BLaER1 (cell line): ENCODE data around the gene ARHGDIA.
A peak's percentile ranks its signal among the peaks of the same experiment; 100 is the strongest.

Source experiments
- H3K27ac ChIP-seq: shearing (Covaris generic); formaldehyde crosslinking; 2 replicates; pipeline ENCODE4 v1.8.1; 2022
- H3K27me3 ChIP-seq: shearing (Covaris generic); formaldehyde crosslinking; 2 replicates; pipeline ENCODE4 v1.8.1; 2022
- H3K36me3 ChIP-seq: shearing (Covaris generic); formaldehyde crosslinking; 2 replicates; pipeline ENCODE4 v1.8.1; 2022
- H3K4me1 ChIP-seq: shearing (Covaris generic); formaldehyde crosslinking; 2 replicates; pipeline ENCODE4 v1.8.1; 2022
- H3K4me2 ChIP-seq: shearing (Covaris generic); formaldehyde crosslinking; 2 replicates; pipeline ENCODE4 v1.8.1; 2022
- H3K4me3 ChIP-seq: shearing (Covaris generic); formaldehyde crosslinking; 2 replicates; pipeline ENCODE4 v1.8.1; 2022
- H3K9ac ChIP-seq: shearing (Covaris generic); formaldehyde crosslinking; 2 replicates; pipeline ENCODE4 v1.8.1; 2022
- H3K9me3 ChIP-seq: shearing (Covaris generic); formaldehyde crosslinking; 2 replicates; pipeline ENCODE4 v1.8.1; 2022
- H4K20me1 ChIP-seq: shearing (Covaris generic); formaldehyde crosslinking; 2 replicates; pipeline ENCODE4 v1.8.1; 2022
- Cebpa-rat ChIP-seq: shearing (Covaris generic); IDR thresholded peaks from 2 replicates; pipeline ENCODE4 v1.8.1; 2022

ARHGDIA gene

GRCh38 chr17:81901167-81902022 is 30.3 kb upstream of the ARHGDIA start:
- Histone ChIP-seq H3K4me3 (no peak overlapping the region), H3K9ac (no peak overlapping the region), H3K27ac (no peak overlapping the region), H3K4me1 (peaks cover 38% of the 10 kb centered on the region), H3K9me3 (no peaks in the 10 kb centered on the region), H3K4me2 (no peak overlapping the region), H3K27me3 (peaks cover 43% of the 10 kb centered on the region), H3K36me3 (peaks cover 88% of the 10 kb centered on the region), H4K20me1 (peaks cover 87% of the 10 kb centered on the region)
- TF ChIP-seq Cebpa-rat = no peak

- H3K27ac ChIP-seq = no peak overlapping the region
- no peak overlapping the region for H3K9ac ChIP-seq
- H3K4me3 ChIP-seq = no peak overlapping the region
- H3K4me1 ChIP-seq = peaks cover 33% of the 10 kb centered on the region
- no peaks in the 10 kb centered on the region for H3K9me3 ChIP-seq
- H4K20me1 ChIP-seq = peaks cover 76% of the 10 kb centered on the region
- H3K4me2 ChIP-seq = no peak overlapping the region
- peaks cover 88% of the 10 kb centered on the region for H3K36me3 ChIP-seq
- TF ChIP-seq Cebpa-rat = no peak
- peaks cover 43% of the 10 kb centered on the region for H3K27me3 ChIP-seq
Observed at GRCh38 chr17:81900181-81900820, 29.2 kb upstream of the ARHGDIA start.

GRCh38 chr17:81899514-81900166 is 28.5 kb upstream of the ARHGDIA start:
- Histone ChIP-seq H3K4me2 (no peak overlapping the region), H3K9me3 (no peaks in the 10 kb centered on the region), H4K20me1 (peaks cover 72% of the 10 kb centered on the region), H3K4me1 (peaks cover 28% of the 10 kb centered on the region), H3K27ac (no peak overlapping the region), H3K9ac (no peak overlapping the region), H3K27me3 (peaks cover 43% of the 10 kb centered on the region), H3K36me3 (peaks cover 90% of the 10 kb centered on the region), H3K4me3 (no peak overlapping the region)
- no peak for TF ChIP-seq Cebpa-rat

- no peak for TF ChIP-seq Cebpa-rat
- Histone ChIP-seq H3K4me2 (no peak overlapping the region), H3K27me3 (peaks cover 38% of the 10 kb centered on the region), H3K36me3 (peaks cover 88% of the 10 kb centered on the region), H3K9ac (no peak overlapping the region), H3K4me3 (no peak overlapping the region), H3K9me3 (no peaks in the 10 kb centered on the region), H3K27ac (no peak overlapping the region), H3K4me1 (peaks cover 29% of the 10 kb centered on the region), H4K20me1 (peaks cover 71% of the 10 kb centered on the region)
Observed at GRCh38 chr17:81898885-81899284, 27.7 kb upstream of the ARHGDIA start.

- no peaks in the 10 kb centered on the region for H3K9me3 ChIP-seq
- no peak overlapping the region for H3K9ac ChIP-seq
- H3K36me3 ChIP-seq = peaks cover 81% of the 10 kb centered on the region
- peaks cover 64% of the 10 kb centered on the region for H4K20me1 ChIP-seq
- H3K27me3 ChIP-seq = peaks cover 31% of the 10 kb centered on the region
- no peak for TF ChIP-seq Cebpa-rat
- no peak overlapping the region for H3K4me3 ChIP-seq
- H3K4me2 ChIP-seq = no peak overlapping the region
- H3K4me1 ChIP-seq = peaks cover 29% of the 10 kb centered on the region
- no peak overlapping the region for H3K27ac ChIP-seq
Observed at GRCh38 chr17:81898029-81898866, 27.1 kb upstream of the ARHGDIA start.

- Histone ChIP-seq H3K4me2 (no peak overlapping the region), H3K9ac (no peak overlapping the region), H3K27ac (no peak overlapping the region), H3K36me3 (peaks cover 65% of the 10 kb centered on the region), H3K9me3 (no peaks in the 10 kb centered on the region), H3K4me1 (peaks cover 31% of the 10 kb centered on the region), H4K20me1 (peaks cover 40% of the 10 kb centered on the region), H3K4me3 (no peak overlapping the region), H3K27me3 (peaks cover 3% of the 10 kb centered on the region)
- TF ChIP-seq Cebpa-rat = no peak
Observed at GRCh38 chr17:81895400-81895799, 24.3 kb upstream of the ARHGDIA start.

- peaks cover 65% of the 10 kb centered on the region for H3K36me3 ChIP-seq
Observed at GRCh38 chr17:81891303-81891552, 20.1 kb upstream of the ARHGDIA start.

GRCh38 chr17:81890447-81891302 is 19.5 kb upstream of the ARHGDIA start:
- peak overlapping the region; percentile 98 for H3K9ac ChIP-seq
- peak overlapping the region; percentile 97 for H3K4me3 ChIP-seq
- peak overlapping the region; percentile 98 for H3K4me2 ChIP-seq
- no peaks in the 10 kb centered on the region for H3K9me3 ChIP-seq
- peaks cover 65% of the 10 kb centered on the region for H3K36me3 ChIP-seq
- no peaks in the 10 kb centered on the region for H3K27me3 ChIP-seq
- peaks cover 43% of the 10 kb centered on the region for H3K4me1 ChIP-seq
- H4K20me1 ChIP-seq = peaks cover 61% of the 10 kb centered on the region
- H3K27ac ChIP-seq = peak overlapping the region; percentile 98
- TF ChIP-seq Cebpa-rat = no peak

More at GRCh38 chr17:81891303-81891552, 20.1 kb upstream of the ARHGDIA start:
- Histone ChIP-seq H3K9ac (peak overlapping the region; percentile 98), H3K4me2 (no peak overlapping the region), H3K4me1 (peaks cover 43% of the 10 kb centered on the region), H4K20me1 (peaks cover 55% of the 10 kb centered on the region), H3K9me3 (no peaks in the 10 kb centered on the region), H3K27ac (peak overlapping the region; percentile 98), H3K27me3 (no peaks in the 10 kb centered on the region), H3K4me3 (peak overlapping the region; percentile 97)
- TF ChIP-seq Cebpa-rat = no peak

GRCh38 chr17:81889602-81890001 is 18.5 kb upstream of the ARHGDIA start:
- Histone ChIP-seq H3K9me3 (no peaks in the 10 kb centered on the region), H4K20me1 (peaks cover 69% of the 10 kb centered on the region), H3K36me3 (peaks cover 65% of the 10 kb centered on the region), H3K4me2 (peak overlapping the region; percentile 98), H3K9ac (peak overlapping the region; percentile 98; the same call in 1 of the 2 replicates), H3K27me3 (no peaks in the 10 kb centered on the region), H3K4me3 (peak overlapping the region; percentile 97), H3K4me1 (peaks cover 40% of the 10 kb centered on the region), H3K27ac (0 out of 2 replicates have a peak overlapping the region, but pooled peaks have one; percentile 98)
- no peak for TF ChIP-seq Cebpa-rat
